Caco-2 (cell line): ENCODE measurements around the gene LAMB4. TPM values are rescaled to one million over a fixed set of nuclear protein-coding genes. Genes with fewer than 3 reads are reported as not detected.

Experiments
- BruUV-seq: library from RNA; stranded (reverse); fragments of 400-500 nt; replicated peaks from 2 replicates; lab custom pipeline; 2021; lab: Mats Ljungman, UMichigan
- CTCF ChIA-PET: fragments of 300-600 bp; sonication (Branson Sonifier 250); formaldehyde crosslinking; loops from one replicate; lab custom pipeline; 2022; ENCODE audit warnings: antibody characterized with exemption; lab: Charles Lee
- POLR2A ChIA-PET: fragments of 300-600 bp; sonication (Branson Sonifier 250); formaldehyde crosslinking; loops from one replicate; lab custom pipeline; 2022; ENCODE audit warnings: antibody characterized with exemption; lab: Charles Lee
- DNase-seq, 2 experiments: peaks; one replicate each; pipeline versions ENCODE4 v3.0.0 to v3.0.0-alpha.2; 2020 to 2022
- H3K27me3 ChIP-seq: replicated peaks from 2 replicates; pipeline ENCODE4 v1.6.0; 2011; ENCODE audit warnings: low read length; ENCODE audit not compliant: control insufficient read depth, insufficient read depth
- H3K36me3 ChIP-seq: 2 replicates; pipeline ENCODE4 v1.5.1; 2011; ENCODE audit warnings: low read length; ENCODE audit not compliant: control insufficient read depth, insufficient read depth
- H3K4me1 ChIP-seq: fragments of 250-450 bp; sonication (Bioruptor Pico); 2 replicates; pipeline ENCODE4 v1.5.1; 2020; ENCODE audit warnings: mild to moderate bottlenecking
- H3K4me3 ChIP-seq: 2 replicates; pipeline ENCODE4 v1.5.1; 2011; ENCODE audit warnings: low read depth, mild to moderate bottlenecking, control low read depth, low read length
- H3K9me3 ChIP-seq: fragments of 250-450 bp; sonication (Bioruptor Pico); 2 replicates; pipeline ENCODE4 v1.5.1; 2020; ENCODE audit warnings: mild to moderate bottlenecking, moderate library complexity
- H3K27ac Mint-ChIP-seq: one replicate; pipeline ENCODE4 v1.8.0; 2022; ENCODE audit warnings: mixed read lengths; ENCODE audit not compliant: unreplicated experiment
- H3K27me3 Mint-ChIP-seq: one replicate; pipeline ENCODE4 v1.8.0; 2022; ENCODE audit warnings: mixed read lengths; ENCODE audit not compliant: insufficient read depth, unreplicated experiment
- H3K36me3 Mint-ChIP-seq: one replicate; pipeline ENCODE4 v1.8.0; 2022; ENCODE audit warnings: mild to moderate bottlenecking, mixed read lengths; ENCODE audit not compliant: insufficient read depth, unreplicated experiment
- H3K4me1 Mint-ChIP-seq: one replicate; pipeline ENCODE4 v1.8.0; 2022; ENCODE audit warnings: low read depth, mixed read lengths; ENCODE audit not compliant: unreplicated experiment
- H3K4me3 Mint-ChIP-seq: one replicate; pipeline ENCODE4 v1.8.0; 2022; ENCODE audit warnings: mild to moderate bottlenecking, moderate library complexity, mixed read lengths; ENCODE audit not compliant: unreplicated experiment
- H3K9me3 Mint-ChIP-seq: one replicate; pipeline ENCODE4 v1.8.0; 2022; ENCODE audit warnings: mixed read lengths; ENCODE audit not compliant: unreplicated experiment
- CTCF ChIP-seq, 2 experiments: fragments of 200-600 bp in 1 of 2; IDR thresholded peaks; 1 replicate in 1 of 2; 2 replicates in 1 of 2; pipeline versions ENCODE4 v1.5.1 to v1.8.0; 2011 to 2022; ENCODE audit warnings: antibody characterized with exemption in 1 of 2, control low read depth in 1 of 2, inconsistent platforms in 1 of 2, low read depth in 1 of 2, low read length in 1 of 2, mild to moderate bottlenecking in 1 of 2, moderate library complexity in 1 of 2; ENCODE audit not compliant: insufficient read depth in 1 of 2, severe bottlenecking in 1 of 2, unreplicated experiment in 1 of 2
- intact Hi-C: fragments of 100-400 bp; cut with micrococcal nuclease; formaldehyde crosslinking; loops from one replicate; pipeline ENCODE4 v1.10.0; 2022; ENCODE audit not compliant: unreplicated experiment
- total RNA-seq: library from RNA; stranded (reverse); gene quantifications from 2 replicates; pipeline ENCODE4 v1.2.3, GENCODE V29; 2022

Gene LAMB4
- total RNA-seq, 1 experiment from 2014 or later = 0.52 TPM

GRCh38 chr7:108120196-108120595 lies 10.0 kb downstream of the LAMB4 start:
- BruUV-seq = no TSS peak
- H3K27me3 ChIP-seq = no peaks in the 10 kb centered on the region
- no peaks in the 10 kb centered on the region for H3K9me3 Mint-ChIP-seq
- TF ChIP-seq CTCF (IDR thresholded peaks at IDR 0.05; ENCODE audit: insufficient read depth in 1 of 2, low read depth in 1 of 2, low read length in 1 of 2, severe bottlenecking in 1 of 2, unreplicated experiment in 1 of 2) = no peak
- no peaks in the 10 kb centered on the region for H3K36me3 ChIP-seq
- intact Hi-C loops = no loop called here
- no peaks in the 10 kb centered on the region for H3K9me3 ChIP-seq
- H3K36me3 Mint-ChIP-seq = no peaks in the 10 kb centered on the region
- no peaks in the 10 kb centered on the region for H3K4me1 ChIP-seq
- H3K4me3 Mint-ChIP-seq = no peak overlapping the region
- H3K4me1 Mint-ChIP-seq = peaks cover 4% of the 10 kb centered on the region
- H3K4me3 ChIP-seq = no peak overlapping the region
- no peaks in the 10 kb centered on the region for H3K27me3 Mint-ChIP-seq
- no peak overlapping the region for H3K27ac Mint-ChIP-seq
- DNase-seq = no peak
- ChIA-PET CTCF (no interaction called here), POLR2A (no interaction called here)

GRCh38 chr7:108118959-108119358 lies 11.2 kb downstream of the LAMB4 start:
- Histone ChIP-seq H3K27me3 (no peaks in the 10 kb centered on the region), H3K36me3 (no peaks in the 10 kb centered on the region), H3K4me3 (no peak overlapping the region), H3K4me1 (no peaks in the 10 kb centered on the region), H3K9me3 (no peaks in the 10 kb centered on the region)
- Mint-ChIP-seq H3K9me3 (no peaks in the 10 kb centered on the region), H3K4me3 (no peak overlapping the region), H3K36me3 (no peaks in the 10 kb centered on the region), H3K4me1 (peaks cover 4% of the 10 kb centered on the region), H3K27ac (no peak overlapping the region), H3K27me3 (no peaks in the 10 kb centered on the region)
- BruUV-seq = no TSS peak
- no peak for DNase-seq
- ChIA-PET CTCF (no interaction called here), POLR2A (no interaction called here)
- TF ChIP-seq CTCF (IDR thresholded peaks at IDR 0.05; ENCODE audit: insufficient read depth in 1 of 2, low read depth in 1 of 2, low read length in 1 of 2, severe bottlenecking in 1 of 2, unreplicated experiment in 1 of 2) = peak; percentile 19
- intact Hi-C loops = no loop called here

GRCh38 chr7:108114117-108114841 lies 15.9 kb downstream of the LAMB4 start:
- H3K9me3 Mint-ChIP-seq = no peaks in the 10 kb centered on the region
- H3K4me3 Mint-ChIP-seq = no peak overlapping the region
- Histone ChIP-seq H3K4me3 (no peak overlapping the region), H3K27me3 (no peaks in the 10 kb centered on the region), H3K4me1 (peaks cover 3% of the 10 kb centered on the region), H3K36me3 (no peaks in the 10 kb centered on the region), H3K9me3 (no peaks in the 10 kb centered on the region)
- POLR2A ChIA-PET = no interaction called here
- H3K27ac Mint-ChIP-seq = no peak overlapping the region
- CTCF ChIA-PET = interaction anchor here (0.7 to 3.0 kb wide), 6 partner anchors 11 to 383 kb away, joined by 3 to 28 read pairs (median 4); no protein-coding TSS in a partner anchor
- TF ChIP-seq CTCF (IDR thresholded peaks at IDR 0.05; ENCODE audit: insufficient read depth in 1 of 2, low read depth in 1 of 2, low read length in 1 of 2, severe bottlenecking in 1 of 2, unreplicated experiment in 1 of 2) = peak; percentile 79 to 80
- no TSS peak for BruUV-seq
- intact Hi-C loops = loop anchor here (1.0 kb wide), 2 partner anchors 32 to 383 kb away; no protein-coding TSS in a partner anchor
- no peaks in the 10 kb centered on the region for H3K36me3 Mint-ChIP-seq
- peak; percentile 60 to 67 for DNase-seq
- H3K4me1 Mint-ChIP-seq = peaks cover 4% of the 10 kb centered on the region
- H3K27me3 Mint-ChIP-seq = no peaks in the 10 kb centered on the region
